Stimulated activated CD4-positive, alpha-beta T cell treated with anti-CD3 and anti-CD28 coated beads, Interleukin-12 subunit alpha, Interleukin-12 subunit beta, amount 100 ng/mL, for 48 hours (primary cell): ENCODE results near the gene CC2D1A.

ENCODE experiments used
- DNase-seq, 3 donors: peaks; one replicate each; pipeline ENCODE4 v3.0.0-alpha.2; 2020; ENCODE audit warnings: low read depth in 2 of 3, low spot score in 1 of 3

The CC2D1A gene

DNA sequence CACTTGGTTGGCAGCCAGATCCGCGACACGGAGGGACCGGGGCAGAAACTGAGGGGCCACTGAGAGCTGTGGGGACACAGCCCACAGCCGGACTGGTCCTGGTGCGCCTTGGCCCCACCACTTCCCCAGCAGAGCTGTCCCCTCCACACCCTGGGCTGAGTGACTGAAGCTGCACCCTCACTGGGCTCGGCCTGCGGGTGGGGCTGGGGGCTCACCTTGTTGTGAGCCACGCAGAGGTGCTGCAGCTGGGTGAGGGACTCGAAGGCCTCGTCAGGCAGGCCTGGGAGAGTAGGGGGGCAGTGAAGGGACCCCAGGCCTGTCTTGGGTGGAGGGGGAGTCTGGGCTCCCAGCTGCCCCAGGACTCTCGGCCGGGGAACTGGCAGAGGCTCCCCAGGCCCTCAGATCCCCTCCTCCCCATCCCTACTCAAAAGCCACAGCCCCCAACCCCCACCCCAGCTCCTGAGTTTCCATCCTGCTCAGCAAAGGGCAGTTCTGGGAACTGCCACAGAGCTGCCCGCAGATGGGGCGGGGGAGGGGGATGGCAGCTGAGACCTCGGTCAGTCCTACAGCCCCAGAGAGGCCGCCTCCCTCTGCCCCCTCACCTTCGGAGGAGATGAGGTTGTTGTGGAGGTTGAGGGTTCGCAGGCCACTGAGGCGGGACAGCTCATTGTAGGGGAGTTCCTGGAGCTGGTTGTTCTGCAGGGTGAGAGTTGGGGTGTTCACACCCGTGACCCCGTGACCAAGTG lies 29.9 kb downstream of the CC2D1A start:
- DNase-seq: no peak

DNA sequence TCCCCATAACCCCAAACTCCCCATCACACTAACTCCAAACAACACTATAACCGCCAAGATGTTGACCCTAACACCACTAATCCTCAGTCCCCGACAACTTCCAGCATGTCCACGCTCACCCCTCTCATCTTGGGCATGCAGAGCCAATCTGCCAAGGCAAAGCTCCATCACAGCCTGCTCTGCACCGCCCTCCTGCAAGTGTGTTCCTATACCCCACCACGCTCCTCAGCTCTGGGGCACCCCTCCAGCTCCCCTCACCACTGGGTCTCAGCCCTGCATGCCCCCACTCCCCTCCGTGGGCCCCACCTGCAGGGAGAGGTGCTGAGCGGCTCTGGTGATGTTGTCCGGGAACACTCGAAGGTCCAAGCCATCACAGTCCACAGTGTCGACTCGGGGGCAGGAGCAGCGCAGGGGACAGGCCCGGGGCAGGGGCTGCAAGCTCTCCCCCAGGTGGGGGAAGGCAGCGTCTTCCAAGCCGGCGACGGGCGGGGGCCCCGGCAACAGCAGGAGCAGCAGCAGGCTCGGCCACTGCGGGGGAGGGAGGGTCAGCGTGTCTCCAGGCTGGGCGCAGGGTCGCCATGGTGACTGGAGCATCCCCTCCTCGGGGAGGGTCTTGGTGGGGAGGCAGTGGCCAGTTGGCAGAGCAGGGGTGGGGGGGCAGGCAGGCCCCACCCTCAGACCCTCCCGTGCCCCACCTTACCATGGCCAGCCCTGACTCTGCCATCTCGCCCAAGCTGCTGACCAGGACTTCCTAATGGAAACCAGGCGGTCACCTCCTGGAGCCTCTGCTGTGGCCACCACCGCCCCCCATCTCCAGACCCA lies 31.7 kb downstream of the CC2D1A start:
- DNase-seq: no peak

DNA sequence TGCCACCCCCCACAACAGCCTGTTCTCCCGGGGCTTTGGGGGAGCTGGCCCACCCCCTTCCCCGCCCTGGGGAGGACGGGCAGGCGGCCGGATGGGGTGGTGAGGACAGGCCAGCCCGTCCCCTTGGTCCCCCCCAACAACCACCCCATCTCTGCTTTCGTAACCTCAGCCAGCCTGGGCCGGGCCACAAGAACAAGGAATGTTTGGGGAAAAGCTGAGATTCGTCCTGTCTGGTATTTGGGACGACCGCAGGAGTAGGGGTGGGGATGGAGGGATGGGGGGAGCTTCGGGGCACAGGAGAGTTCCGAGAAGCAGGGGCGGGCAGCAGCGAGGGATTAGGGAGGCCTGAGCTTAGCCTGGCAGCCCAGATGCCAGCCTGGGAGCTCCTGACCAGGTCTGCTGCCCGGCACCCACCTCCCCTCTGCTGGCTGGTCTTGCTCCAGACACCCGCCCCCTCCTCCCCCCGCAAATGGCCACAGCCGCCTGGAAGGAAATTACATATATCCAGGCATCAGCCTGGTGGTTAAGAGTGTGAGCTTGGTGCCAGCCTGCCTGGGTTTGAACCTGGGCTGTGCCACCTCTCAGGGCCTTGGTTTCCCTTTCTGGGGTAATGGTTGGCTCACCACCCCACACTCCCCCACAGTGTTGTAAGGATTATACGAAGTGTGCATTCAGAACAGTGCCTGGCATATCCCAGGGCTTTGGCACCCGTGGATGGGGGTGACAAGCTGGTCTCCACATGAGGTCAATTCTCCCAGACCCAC lies 32.5 kb downstream of the CC2D1A start, which contains the start of gene PODNL1:
Gene PODNL1 (minus strand): TSS at position 117 of the 764 bp plus-strand sequence. CDS start 236 bp downstream, outside the sequence.
- no peak for DNase-seq

DNA sequence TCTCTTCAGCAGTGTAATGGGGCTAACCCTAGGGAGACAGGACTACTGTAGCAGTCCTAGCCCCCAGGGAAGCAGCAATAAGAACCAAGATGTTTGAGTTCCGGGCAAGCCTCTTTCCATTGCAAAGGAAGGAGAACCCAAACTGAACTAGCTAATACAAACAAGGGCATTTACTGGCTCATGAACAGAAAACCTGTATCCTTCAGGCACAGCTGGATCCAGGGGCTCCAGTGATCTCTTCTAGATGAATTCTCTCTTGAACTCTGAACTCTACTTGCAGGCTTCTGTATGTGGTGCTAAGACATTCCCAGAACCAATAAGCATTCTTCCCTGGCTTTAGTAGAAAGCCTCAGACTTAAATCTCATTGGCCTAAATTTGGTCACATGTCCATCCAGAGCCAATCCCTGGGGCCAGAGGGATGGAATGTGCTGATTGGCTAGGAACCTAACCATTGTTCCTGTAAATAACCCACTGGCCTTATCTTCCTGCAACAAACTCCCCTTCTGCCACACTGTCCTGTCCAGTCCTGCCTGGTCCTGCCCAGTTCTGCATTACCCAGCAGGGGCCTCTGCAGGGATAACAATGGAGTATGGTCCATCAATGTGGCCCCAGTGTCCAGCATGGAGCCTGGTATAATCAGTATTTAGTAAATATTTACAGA lies 36.2 kb downstream of the CC2D1A start:
- DNase-seq: no peak

DNA sequence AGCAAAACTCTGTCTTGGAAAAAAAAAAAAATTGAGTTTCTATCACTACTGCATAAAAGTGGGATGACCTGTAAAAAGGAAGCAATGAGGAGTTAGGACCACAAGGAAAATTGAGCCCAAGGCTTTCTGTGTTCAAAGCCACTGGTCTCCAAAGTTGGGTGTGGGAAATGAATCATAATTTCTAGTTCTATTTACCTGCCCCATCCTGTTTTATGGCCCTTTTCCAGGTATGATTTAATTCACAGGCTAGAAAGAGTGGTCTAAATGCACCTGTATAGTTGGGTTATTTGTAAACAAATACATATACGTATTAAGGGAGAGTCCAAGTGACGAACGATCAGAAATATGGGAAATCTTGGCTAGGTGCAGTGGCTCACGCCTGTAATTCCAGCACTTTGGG lies 40.4 kb downstream of the CC2D1A start:
- DNase-seq: no peak

DNA sequence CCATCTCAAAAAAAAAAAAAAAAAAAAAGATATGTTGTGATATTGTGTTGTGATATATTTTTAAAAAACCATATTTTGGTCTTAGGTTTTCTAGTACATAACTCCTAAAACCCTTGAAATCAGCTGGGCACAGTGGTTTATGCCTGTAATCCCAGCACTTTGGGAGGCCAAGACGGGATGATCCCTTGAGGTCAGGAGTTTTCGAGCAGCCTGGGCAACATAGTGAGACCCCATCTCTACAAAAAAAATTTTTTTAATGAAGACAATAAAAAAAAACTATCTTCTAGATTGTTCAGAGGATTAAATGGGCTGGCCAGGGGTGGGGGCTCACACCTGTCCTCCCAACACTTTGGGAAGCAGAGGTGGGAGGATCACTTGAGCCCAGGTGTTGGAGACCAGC lies 45.0 kb downstream of the CC2D1A start:
- DNase-seq: no peak

DNA sequence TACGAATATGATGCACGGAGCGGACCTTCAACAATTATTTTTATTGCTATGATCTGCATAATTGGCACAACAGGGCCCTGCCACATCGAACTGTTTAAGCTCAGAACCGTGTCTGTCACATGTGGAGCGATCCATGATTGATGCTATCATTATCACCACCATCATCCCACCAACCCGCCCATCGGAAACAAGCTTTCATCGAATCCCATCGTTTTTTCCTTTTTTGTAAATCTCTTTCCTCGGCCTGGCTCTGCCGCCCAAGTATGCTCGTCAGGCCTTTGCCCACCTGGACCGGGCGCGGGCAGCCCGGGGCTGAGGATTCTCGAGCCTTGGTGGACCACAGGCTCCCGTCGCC lies 45.8 kb downstream of the CC2D1A start:
- no peak for DNase-seq

DNA sequence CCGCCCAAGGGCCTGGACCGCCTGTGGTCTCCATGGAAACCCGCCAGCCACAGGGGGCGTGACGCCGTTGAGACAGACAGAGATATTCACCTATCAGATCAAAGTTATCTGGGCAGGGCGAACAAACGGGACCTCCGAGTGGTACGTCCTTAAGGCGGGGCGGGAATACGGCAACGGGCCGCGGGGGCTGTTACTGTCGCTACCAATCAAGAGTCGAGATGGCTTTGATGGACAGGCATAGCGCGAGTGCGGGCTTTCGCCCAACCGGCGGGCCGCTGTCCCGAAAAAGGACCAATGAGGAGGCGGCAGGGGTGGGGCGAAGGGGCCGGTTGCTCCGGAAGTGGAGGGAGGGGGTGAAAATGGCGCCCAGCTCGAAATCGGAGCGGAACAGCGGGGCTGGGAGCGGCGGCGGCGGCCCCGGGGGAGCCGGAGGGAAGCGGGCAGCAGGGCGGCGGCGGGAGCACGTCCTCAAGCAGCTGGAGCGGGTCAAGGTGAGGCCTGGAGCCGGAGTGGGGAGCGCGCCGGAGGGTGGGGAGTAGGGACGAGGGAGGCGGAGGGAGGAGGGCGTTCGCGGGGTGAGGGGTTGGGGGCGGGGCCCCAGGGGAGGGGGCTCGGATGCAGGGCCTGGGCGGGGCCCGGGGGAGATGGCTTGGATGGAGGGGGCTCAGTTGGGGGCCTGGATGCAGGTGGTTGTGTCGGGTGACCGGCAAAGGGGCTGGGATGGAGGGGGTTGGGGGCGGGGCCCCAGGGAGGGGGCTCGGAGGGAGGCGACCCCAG lies 46.3 kb downstream of the CC2D1A start, which contains the start of gene DCAF15:
Gene DCAF15 (plus strand): TSS at position 356 of the 777 bp plus-strand sequence. CDS start 4 bp downstream, at position 360.
- DNase-seq: peak; percentile 98 to 99 (median 99)

DNA sequence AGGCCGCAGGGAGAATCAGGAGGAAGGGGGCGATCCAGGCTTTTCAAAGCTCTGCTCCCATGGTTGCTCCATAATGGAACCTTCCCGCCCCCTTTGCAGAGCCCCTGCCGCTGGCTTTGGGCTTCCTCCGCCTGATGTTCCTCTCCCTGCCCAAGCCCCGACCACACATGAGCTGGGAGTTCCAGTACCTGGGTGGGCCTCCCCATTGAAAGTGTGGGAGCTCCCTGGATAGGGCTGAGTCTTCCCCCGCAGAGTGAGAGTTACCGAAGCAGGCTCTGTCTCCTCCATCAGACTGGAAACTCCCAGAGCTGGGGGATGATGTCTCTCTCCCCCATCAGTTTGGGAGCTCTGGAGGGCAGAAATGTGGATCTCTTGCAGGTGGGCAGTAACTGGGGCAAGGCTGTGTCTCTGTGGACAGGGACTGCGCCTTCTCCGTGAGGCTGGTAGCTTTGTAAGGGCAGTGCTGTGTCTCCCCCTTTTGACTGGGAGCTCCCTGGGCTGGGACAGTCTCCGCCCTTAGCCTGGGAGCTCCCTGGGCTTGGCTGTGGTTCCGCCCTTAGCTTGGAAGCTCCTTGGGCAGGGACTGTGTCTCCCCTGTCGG lies 47.0 kb downstream of the CC2D1A start:
- DNase-seq: no peak

DNA sequence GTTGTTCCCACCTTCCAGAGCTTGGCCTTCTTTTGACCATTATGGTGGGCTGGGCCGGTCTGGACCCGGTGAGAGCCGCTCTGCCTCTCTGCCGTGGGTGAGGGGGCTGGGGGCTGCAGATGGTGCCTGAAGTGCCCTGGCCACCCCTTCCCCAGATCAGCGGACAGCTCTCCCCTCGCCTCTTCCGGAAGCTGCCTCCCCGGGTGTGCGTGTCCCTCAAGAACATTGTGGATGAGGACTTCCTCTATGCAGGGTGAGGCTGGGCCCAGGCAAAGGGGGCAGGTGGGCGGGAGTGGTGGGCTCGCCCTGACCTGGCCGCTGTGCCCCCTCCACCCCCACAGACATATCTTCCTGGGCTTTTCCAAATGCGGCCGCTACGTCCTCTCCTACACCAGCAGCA lies 48.2 kb downstream of the CC2D1A start:
- DNase-seq: no peak

DNA sequence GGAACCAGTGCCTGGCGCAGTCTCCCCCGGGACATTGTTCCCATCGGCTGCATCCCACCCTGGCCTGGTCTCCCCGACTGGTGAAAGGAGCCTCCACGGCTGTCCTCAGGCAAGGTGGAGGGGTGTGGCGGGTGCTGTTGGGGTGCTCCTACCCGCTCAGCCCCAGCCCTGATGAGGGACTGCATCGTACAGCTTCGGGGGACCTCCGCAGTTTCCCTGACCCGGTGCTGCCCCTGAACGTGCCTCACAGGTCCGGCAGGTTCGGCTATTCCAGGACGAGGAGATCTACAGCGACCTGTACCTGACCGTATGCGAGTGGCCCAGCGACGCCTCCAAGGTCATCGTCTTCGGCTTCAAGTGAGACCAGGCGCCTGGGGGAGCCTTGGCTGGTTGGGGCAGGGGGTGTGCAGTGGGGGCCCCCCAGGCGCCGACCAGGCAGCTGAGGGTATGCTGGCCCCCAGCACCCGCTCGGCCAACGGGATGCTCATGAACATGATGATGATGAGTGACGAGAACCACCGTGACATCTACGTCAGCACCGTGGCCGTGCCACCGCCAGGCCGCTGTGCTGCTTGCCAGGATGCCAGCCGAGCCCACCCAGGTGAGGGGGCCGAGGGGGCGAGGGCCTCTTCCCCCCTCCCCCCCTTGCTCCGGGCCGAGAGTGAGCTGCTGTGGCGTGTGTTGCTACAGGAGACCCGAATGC lies 49.8 kb downstream of the CC2D1A start:
- DNase-seq: no peak

DNA sequence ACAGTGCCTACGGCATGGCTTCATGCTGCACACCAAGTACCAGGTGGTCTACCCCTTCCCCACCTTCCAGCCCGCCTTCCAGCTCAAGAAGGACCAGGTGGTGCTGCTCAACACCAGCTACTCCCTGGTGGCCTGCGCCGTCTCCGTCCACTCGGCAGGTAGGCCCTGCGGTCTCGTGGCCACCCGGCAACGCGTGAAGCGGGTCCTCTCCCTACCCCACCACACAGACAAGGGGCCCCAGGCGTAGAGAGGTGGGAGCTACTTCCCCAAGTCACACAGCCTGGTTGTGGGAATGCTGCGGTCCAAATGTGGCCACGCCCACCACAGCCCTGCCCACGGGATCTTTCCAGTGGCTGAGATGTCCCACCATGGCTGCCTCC lies 50.4 kb downstream of the CC2D1A start:
- DNase-seq: no peak

DNA sequence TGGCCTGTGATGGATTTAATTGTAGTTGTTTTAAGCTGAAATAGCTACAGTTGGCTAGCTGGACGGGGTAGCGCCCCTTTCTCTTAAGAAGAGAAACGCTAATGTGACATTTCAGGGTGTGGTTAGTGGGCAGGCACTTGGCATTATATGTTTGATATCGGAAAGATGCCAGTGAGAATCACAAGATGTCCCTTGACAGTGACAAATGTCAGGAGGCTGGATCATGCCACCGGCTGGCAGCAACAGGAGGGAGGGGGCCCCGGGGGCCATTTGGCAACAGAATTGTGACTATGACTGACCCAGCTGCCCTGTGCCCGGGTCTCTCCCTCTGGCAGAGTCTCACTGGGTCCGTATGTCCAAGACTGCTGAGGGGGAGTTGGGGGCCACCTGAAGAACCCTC lies 51.0 kb downstream of the CC2D1A start:
- no peak for DNase-seq

DNA sequence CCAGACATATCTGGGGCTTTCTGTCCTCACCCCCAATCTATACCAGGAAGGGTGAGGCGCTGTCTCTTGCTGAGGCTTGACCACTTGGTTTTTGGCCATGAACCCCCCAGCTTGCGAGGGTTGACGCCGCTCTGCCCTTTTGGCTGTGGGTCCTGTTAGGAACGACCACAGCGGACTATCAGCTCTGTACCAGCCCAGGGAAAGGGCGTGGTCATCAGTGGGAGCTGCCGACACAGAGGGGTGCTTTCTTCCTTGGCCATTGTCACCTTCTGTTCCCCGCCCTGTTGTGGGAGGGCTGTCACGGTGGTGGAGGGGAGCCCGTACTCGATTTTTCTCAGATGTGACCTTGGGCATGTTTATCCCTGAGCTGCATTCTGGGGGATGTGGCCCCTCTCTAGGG lies 52.0 kb downstream of the CC2D1A start:
- no peak for DNase-seq

DNA sequence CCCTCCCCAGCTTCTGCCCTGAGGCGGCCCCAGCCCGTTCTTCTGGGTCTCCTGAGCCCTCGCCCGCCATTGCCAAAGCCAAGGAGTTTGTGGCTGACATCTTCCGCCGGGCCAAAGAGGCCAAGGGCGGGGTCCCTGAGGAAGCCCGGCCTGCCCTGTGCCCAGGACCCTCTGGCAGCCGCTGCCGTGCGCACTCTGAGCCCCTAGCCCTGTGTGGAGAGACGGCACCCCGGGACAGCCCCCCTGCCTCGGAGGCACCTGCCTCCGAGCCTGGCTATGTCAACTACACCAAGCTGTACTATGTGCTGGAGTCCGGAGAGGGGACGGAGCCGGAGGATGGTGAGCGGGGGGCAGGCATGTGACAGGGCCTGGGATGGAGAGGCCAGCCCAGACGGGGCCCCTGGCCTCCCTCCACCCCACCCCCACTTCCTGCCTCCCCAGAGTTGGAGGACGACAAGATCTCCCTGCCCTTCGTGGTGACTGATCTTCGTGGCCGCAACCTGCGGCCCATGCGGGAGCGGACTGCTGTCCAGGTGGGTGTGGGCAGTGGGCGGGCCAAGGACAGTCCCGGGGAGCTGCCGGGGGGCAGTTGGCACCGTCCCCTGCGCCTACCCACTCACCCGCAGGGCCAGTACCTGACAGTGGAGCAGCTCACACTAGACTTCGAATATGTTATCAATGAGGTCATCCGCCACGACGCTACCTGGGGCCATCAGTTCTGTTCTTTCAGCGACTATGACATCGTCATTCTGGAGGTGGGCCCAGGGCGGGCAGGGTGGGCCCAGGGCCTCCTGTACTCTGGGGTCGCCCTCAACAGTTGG lies 53.4 kb downstream of the CC2D1A start:
- DNase-seq: no peak

DNA sequence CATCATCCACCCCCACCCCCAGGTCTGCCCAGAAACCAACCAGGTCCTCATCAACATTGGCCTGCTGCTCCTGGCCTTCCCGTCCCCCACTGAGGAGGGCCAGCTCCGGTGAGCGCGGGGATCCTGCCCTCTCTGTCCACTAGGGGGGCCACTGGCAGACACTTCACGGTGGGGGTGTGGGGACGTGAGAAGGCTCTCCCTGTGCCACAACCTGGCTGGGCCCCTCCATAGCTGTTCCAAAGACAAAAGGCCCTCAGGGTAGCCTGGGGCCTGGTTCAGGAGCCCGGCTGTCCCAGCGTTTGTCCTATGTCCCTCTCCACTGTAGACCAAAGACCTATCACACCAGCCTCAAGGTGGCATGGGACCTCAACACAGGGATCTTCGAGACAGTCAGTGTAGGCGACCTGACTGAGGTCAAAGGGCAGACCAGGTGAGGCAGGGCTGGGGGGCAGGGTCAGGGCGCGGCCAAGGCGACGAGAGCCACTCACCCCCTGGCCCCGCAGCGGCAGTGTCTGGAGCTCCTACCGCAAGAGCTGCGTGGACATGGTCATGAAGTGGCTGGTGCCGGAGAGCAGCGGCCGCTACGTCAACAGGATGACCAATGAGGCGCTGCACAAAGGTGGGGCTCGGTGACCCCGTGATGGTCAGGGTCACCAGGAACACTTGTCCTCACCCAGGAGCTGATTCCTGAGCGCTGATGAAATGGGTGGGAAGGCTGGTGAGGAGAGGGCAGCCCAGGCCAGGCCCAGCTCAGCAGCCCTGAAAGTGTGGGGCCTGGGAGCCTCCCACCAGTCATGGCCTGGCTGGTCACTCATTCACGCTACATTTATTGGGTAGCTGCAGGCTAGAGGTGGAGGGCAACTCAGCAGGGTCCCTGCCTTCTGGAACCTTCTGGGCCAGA lies 54.2 kb downstream of the CC2D1A start:
- no peak for DNase-seq
